GM19468 (cell line): ENCODE data around the gene RNF144A.

Experiments used
- ATAC-seq: cut with Tn5 transposase; IDR thresholded peaks from one replicate; pipeline ENCODE4 v1.9.1; 2021; ENCODE audit warnings: mild to moderate bottlenecking, moderate library complexity, moderate number of reproducible peaks; ENCODE audit not compliant: unreplicated experiment; ENCODE audit errors: extremely low read depth

RNF144A gene

DNA sequence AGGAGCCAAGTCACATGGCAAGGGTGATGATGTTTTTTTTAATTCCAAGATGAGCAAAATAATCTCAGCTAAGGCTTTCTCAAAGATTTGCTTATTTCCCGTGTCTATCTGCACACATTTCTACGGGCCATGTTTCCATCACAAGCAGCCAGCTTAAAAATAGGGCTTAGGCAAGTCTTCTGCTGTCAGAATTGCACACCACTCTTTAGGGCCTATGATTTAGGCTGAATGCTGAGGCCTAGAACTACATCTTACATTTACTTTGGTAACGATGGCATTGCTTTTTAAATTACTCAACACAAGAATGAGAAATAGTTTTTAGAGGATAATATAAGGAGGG is 144.2 kb downstream of the RNF144A start:
- no peak for ATAC-seq

DNA sequence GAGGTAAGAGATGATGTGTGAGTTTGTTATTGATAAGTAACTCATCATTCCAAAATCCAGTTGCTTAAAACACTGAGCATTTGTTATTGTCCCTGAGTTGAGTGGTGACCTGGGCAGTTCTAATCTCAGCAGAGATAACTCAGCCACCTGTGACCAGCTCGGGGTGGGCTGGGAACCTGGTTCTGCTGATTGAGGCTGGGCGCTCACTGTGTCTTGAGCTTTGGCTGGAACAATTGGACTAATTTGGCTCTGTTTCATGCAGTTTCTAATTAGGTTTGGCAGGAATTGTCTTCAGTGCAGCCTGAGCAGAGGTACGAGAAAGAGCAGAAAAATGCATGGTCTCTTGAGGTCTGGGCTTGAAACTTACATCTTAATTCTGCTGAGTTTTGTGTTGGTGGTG is 144.7 kb downstream of the RNF144A start:
- no peak for ATAC-seq

DNA sequence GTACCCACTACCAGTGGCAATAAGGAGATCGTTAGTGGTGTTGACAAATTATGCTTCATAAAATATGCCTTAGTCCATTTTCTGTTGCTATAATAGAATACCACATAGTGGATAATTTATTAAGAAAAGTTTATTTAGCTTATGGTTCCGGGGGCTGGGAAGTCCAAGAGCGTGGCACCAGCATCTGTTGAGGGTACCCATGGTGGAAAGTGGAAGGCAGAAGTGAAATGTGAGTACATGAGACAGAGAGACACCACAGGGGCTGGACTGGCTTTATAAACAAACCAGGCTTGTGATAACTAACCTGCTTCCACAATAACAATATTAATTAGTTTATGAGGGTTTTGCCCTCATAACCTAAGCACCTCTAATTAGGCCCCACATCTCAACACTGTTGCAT is 146.6 kb downstream of the RNF144A start:
- ATAC-seq, result no peak

- ATAC-seq, result no peak
Measured at GRCh38 chr2:7068457-7068856, 151.2 kb downstream of the RNF144A start.

DNA sequence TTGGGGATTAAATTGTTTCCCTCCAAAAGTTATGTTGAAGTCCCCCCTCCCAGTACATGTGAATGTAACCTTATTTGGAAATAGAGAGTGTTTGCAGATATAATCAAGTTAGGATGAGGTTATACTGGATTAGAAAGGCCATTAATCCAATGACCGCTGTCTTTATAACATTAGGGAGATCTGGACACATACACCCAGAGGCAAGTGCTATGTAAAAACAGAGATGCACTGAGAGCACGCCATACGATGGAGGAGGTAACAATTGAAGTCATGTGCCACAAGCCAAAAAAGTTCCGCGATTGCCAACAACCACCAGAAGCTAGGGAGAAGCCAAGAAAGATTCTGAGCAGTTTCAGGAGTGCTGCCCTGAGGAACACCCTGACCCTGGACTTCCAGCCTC is 153.3 kb downstream of the RNF144A start:
- ATAC-seq, result no peak

DNA sequence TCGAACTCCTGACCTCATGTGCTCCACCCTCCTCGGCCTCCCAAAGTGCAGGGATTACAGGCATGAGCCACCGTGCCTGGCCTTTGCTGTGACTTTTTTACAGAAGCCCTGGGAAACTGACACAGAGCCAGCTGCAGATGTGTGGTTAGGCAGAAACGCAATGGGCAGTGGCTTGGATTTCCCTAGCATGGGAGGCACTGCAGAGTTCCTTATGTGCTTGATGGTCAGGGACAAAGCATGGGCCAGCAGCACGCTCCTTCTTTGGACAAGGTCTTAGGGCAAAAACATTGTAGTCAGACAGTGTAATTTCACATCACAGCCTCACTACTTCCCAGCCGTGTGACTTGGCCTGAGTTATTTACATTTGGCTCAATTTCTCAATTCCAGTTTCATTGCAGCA is 153.9 kb downstream of the RNF144A start:
- ATAC-seq, result no peak

DNA sequence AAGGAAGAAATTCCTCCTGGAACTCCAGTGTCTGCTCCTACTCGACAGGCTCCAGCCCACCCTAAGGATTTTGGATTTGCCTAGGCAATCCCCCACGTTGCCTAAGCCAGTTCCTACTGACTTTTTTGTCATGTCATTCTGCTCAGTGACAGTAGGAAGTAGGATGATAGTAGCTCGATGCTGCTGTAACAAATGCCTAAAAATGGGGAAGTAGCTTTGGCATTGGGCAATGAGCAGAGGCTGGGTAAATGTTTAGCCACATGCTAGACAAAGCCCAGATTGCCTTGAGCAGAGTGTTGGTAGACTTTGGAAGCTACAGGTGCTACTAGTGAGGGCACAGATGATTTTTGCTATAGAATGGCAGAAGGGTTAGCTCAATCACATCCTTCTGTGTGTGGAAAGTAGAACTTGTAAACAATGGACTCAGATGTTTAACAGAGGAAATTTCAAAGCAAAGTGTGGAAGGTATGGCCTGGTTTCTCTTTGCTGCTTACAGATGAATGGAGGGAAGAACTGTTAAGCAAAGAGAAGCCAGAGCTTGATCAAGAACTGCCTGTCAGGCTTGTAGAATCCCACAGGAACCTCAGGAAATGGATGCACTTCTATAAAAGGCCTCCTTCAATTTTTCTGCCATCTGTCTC is 154.8 kb downstream of the RNF144A start:
- ATAC-seq, result no peak

- ATAC-seq, result no peak
Measured at GRCh38 chr2:7073901-7074300, 156.7 kb downstream of the RNF144A start.

GRCh38 chr2:7075834-7076233 is 158.6 kb downstream of the RNF144A start:
- ATAC-seq, result no peak

DNA sequence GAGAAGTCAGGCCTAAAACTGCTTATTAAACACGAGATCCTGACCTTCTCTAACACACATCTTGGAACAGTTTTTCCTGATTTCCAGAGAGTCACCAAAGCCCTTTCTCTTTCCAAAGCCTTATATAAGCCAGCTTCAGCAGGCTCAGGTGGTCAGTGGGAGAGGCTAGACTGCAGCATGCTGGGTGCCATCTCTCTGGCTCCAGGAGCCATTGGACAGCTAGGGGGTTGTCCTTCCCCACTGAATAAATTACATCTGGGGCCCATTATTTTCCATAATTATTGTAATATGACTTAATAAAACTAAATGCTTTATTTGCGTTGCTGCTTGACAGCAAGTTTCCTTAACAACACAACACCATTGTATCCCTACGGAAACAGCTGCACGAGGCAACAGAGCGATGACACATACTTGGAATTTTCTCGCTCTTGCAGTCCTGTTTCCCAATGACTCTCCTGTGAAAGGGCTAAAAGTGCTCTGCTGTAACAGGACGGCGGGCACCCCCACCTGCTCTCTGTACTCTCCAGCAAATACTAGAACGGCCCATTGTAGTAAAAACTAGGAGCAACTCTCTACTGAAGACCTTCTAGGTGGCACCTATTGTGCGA is 160.6 kb downstream of the RNF144A start:
- ATAC-seq, result no peak

GRCh38 chr2:7083580-7084509 is 166.6 kb downstream of the RNF144A start:
- ATAC-seq, result no peak

DNA sequence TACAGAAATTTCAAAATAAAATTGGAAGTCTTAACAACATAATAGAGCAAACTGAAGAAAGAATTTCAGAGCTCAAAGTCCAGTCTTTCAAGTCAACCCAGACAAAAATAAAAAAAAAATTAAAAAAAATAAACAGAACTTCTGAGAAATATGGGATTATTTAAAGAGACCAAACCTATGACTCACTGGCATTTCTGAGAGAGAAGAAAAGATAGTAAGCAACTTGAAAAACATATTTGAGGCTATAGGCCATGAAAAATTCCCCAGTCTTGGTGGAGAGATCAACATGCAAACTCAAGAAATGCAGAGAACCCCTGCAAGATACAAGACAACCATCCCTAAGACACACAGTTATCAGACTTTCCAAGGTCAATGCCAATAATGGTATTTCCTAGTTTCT is 167.4 kb downstream of the RNF144A start:
- no peak for ATAC-seq

DNA sequence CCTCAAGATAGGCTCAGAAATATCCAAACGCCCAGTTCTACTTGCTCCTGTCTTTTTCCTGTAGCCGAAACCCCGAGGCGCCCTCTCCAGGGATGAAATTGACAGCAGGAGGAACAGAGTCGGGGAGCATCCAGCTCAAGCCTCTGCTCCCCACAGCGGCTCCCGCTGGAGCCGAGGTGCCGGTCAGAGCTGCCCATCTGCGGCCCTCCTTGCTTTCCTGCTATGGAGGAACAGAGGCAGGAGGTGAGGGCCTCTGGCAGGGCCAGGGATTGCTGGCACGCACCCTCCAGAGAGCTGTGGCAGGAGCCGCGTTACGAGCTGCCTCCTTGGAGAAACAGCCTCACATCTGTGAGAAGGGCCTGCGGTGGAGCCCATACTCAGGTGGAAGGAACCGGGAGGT is 172.1 kb downstream of the RNF144A start:
- ATAC-seq, result no peak

DNA sequence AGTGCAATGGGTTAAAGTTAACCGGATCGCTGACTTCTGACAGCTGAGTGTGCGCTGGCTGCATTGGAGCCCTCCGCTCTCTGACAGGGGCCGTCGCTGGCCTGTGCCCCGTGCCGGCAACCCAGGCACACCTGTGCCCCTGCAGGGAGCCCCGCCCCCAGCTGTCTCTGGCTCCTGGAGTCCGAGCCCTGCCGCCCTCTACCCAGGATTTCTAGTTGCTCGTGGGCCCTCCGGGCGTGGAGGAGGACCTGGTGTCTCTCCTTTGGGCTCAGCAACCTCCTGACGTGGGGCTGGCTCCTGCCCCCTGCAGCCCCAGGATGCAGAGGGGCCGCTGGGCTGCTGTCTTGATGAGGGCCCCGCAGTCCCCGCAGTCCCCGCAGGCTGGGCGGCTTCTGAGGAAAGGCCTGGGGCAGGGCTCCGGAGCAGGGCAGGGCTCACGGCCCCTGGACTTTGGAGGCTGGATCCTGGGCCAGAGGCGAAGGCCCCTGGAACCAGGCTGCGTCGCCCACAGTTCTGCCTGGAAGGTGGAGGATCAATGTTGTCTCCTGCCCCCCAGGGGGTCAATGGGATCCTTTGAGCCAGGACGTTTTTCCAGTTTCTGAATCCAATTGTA is 172.8 kb downstream of the RNF144A start:
- no peak for ATAC-seq

GRCh38 chr2:7093376-7093775 is 176.2 kb downstream of the RNF144A start:
- no peak for ATAC-seq
